DLD1 (cell line): ENCODE results near the gene SAMSN1.

Source experiments
- in situ Hi-C: cut with HindIII; loops from 2 replicates; pipeline ENCODE4 v1.10.0; 2017; ENCODE audit warnings: low sequenced_read_pairs

SAMSN1 gene

DNA sequence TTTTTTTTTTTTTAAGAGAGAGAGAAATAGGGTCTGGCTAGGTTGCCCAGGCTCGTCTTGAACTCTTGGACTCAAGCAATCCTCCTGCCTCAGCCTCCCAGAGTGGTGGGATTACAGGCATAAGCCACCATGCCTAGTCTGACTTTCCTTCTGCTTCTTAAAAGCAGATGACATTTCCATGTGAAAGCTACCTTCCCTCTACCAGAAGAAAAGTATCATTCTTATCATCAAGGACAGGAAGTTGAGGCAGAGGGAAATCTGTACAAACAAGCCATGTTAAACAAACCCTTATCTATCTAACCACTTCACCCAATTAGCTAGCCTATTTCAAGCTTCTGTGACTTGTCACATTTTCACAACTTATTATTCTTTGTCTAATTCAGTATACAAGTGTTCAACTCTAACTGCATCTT lies 54.8 kb downstream of the SAMSN1 start:
- in situ Hi-C loops = no loop called here

DNA sequence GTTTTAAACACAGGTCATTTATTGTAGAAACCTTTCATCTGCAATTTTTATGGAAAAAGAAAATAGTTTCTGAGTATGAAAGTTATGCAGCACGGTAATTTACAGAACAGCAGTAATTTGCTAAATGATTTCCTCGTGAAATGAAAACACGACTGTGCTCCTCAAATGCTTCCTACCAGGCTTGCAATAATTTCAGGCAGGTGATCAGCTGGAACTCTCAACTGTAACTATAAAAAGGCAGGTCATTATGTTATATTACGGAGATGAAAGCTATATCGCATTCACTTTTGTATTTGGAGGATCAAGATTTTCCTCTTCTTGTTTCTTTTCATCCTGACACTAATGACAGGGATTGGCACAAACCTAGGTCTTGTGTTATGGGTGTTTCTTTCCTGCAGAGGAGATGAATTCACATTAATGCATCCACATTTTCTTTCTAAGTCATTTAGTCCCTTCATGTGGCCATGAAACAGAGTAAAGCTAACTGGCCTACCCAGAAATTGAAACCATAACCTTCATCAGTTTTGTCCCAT lies 57.4 kb downstream of the SAMSN1 start:
- in situ Hi-C loops = no loop called here

DNA sequence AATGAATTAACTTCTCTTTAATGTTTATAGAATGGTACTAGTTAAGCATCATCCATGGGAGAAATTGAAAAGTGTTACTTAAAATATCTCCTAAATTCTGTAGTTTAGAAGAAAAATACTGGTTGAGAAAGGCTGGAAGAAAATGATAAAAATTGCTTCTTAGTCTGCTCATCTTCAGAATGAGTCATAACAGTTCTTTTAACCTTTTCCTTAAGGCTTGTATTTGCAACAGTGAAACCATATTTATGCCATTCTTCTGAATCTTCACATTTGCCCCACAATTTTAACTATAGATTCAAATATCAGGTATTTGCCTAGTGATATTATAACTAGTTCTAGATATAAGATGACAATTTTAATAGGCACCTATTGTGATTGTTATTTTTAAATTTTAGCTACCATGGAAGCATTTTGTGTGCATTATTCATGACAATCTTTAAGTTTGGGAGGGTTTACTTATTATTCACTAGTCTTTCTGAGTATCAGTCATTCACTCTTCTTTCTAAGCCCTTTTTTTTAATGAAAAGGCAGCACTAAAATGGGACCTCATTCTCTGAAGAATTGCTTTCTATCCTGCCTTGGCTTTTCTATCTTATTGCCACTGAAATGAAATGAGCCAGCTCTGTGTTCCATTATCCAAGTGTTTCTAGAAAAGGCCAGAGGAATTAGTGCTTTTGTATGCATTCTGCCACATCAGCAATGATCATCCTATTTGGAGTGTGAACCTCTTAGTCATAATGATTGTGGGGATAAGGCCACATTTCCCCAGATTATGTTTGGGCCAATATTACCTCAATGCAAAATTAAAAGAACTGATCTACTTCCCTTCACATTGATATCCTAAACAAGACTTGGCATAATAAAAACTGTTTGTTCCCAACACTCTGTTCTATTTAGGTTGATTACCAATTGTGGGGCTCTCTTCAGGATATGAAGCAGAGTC lies 58.4 kb downstream of the SAMSN1 start:
- in situ Hi-C loops = no loop called here

DNA sequence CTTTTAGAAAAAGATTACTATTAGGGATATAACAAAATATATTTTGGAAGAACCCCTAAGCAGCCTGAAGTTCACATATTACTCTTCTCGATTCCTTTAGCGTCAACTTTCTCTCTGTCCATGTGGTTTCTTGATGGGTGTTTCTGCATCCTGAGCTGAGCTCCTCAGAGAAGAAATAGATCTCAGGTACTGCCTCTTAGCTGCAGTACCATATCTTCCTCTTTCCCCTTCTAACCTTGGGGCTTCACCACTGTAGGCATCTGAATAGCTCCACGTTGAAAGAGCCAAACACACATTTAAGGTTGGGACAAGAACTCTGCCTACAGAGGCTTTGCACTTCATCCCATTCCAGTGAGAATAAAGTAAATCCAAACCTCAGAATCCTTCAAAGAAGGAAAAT lies 59.2 kb downstream of the SAMSN1 start:
- in situ Hi-C loops = no loop called here

DNA sequence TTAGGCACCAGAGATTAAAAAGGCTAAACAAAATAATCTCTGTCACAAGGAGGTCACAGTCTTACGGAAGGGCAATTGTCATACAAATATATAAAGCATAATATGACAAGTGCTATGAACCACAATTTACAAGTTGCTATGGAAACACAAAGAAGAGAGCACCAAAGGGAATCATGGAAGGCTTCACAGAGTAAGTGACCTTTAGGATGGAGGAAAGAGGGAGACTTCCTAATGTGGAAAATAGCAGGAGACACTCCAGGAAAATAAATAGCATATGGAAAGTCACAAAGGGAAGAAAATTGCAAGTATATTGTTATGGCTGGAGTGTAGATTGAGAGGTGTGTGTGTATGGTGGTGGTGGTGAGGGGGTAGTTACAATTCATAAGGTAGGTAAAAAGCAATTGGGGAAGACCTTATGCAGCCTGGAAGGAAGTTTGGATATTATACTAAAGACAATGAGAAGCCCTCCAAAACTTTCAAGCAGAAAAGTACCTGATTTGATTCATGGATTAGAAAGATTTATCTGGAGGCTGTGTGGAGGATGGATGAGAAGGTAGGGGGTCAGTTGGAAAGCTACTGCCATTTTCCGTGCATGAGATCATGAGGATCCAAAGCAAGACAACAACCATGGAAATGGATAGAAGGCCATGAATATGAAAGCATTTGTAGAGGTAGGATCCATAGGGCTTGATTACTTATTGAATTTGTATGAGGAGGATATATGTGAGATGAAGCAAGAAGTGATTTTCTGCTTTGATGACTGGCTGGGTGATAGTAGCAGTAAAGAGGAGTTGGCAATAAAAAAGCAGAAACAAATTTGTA lies 61.7 kb downstream of the SAMSN1 start:
- in situ Hi-C loops = no loop called here

DNA sequence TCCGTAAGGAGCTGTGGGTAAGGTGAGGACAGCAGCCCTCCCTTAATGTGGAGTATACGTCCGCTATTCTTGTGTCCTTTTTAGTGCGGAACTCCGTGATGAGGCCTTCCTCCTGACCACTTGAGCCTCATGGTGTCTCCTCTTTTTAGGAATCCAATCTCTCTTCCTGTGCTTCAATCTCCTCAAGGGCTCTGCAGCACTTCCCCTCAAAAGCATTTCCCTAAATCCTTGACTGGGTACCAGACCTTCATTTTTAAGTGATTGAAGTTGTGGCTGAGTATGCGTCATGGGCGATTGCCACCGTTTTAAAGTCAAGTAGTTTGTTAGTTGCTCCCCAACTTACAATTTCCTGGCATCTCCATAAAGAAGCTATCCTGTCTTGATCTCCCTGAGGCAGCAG lies 62.8 kb downstream of the SAMSN1 start:
- in situ Hi-C loops = no loop called here

DNA sequence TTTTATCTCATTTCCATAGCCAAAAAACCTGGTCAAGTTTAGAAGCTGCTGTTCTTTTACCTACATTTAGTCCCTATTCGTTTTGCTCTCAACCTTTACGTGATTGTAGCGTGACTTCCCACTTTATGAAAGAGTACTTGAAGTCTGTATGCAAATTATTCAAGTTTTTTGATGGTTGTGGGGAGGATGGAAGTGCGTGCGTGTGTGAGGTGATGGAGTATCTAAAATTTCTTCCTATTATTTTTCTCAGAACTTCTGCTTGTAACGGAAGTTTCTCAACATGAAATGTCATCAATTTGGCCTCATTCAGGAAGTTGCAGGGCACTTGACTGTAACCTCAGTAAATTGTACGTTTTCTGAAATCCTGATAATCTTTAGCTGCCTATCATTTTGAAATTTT lies 64.0 kb downstream of the SAMSN1 start:
- in situ Hi-C loops = no loop called here

DNA sequence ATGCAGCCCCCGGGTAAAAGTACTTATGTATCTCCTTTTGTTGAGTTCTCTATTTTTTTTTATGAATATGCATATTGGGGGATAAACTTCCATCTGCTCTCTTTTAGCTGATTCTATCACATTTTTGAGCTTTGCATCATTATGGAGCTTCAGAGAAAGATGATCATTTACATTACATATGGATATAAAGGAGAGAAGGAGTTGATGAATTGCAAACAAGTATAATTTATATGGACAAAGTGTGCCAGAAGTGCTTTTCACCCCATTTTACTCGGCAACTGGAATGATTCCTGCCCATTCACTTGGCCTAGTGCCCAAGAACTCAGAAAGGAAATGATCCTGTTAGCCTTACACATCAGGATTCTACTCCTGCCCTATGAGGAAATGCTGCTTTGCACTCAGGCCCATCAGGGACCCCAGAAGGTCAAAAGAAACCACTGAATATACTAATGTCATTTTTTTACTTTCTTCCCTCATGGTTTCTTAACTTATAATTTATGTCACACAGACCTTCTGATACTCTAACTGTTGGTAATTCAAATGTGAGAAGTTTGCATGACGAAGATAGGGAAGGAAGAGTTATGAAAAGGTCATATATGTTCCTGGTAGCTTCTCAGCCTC lies 65.6 kb downstream of the SAMSN1 start:
- in situ Hi-C loops = no loop called here

DNA sequence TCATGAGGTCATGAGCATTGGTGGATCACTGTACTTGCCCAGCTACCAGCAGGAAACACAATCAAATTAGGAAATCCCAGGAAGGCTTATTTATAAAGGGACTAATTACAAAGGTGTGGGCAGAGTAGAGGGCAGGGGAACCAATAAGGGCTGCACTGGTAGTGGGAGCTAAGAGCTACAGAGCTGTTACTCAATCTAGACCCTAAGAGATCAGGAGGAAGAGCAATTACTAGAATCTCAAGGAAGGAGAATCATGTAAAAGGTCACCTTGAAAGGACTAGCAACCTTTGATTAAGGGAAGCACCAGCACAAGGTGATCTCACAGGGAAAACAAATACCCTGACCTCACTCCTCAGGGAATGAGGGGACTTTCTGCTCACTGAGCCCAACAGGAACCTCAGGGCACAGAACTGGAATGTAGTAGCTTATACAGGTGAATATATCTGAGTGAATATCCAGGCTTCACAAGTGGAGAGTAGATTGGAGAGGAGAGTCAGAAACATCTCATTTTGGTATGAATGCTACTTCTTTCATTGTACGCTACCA lies 66.8 kb downstream of the SAMSN1 start:
- in situ Hi-C loops = no loop called here

DNA sequence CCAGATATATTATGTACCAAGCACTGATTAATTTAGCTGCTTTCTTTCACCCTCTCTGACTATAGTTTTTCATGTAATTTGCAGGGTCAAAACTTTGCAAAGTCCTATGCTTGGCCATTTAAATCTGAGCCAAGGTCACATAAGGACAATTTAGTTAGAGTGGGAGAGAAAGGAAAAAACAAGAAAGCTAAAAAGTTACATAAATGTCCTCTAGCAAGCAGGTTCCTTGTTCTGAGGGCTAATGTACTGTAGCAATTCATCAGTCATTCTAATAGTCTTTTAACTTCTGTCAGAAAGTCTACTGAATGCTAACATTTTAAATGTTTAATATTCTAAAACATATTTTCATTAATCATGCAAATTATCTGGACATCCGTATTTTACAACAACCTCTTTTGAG lies 68.3 kb downstream of the SAMSN1 start:
- in situ Hi-C loops = no loop called here

DNA sequence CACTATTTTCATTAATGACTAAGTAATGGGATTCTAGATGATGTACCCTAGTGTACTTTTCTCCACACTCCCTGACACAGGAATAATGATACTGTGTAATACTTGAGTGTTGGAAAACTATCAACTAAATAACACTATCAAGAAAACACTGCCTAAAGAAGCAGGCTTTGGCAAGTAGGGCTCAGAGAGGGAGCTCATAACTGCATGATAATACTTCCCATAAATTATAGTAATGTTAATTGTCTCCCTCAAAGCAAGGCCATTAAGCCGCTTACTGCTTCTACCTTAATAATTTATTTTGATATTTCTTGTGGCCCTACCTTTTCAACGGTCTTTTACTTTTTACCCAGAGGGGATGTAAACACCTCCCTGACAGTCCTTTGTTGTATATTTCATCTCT lies 69.0 kb downstream of the SAMSN1 start:
- in situ Hi-C loops = no loop called here

DNA sequence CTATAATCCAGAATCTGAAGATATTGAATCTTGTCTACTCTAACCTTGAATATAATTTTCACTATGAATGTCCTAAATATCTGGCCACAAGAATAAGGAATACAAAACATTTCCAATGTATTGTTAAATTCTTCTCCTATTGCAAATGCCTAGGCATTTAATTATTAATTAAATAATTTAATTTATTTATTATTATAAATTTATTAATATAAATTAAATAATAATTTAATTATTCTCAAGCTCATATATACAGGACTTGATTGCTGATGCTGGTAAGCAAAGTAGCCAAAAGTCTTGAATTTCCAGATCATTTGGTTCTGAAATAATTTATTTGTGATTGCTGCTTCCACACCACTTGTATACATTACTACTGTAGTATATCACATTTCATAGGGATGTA lies 71.1 kb downstream of the SAMSN1 start:
- in situ Hi-C loops = loop anchor here (25.0 kb wide), 1 partner anchor 87 kb away; no protein-coding TSS in a partner anchor

DNA sequence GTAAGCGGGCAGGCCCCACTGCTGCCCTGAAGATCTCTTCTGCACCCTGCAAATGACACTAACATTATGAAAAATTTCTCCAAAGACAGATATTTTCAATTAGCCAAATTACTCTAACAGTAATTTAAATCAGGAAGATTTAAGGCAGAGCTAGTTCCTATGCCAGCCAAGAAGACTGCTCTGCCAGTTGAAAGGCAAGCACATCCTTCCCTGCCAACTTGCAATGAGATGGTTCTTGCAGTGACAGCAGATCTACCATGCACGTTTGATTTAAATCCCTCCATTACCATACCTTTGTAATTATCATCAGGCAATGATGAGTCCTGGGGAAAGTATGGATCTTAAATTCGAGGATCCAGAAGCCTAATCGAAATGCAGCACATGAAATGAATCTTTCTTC lies 76.5 kb downstream of the SAMSN1 start:
- in situ Hi-C loops = loop anchor here (25.0 kb wide), 1 partner anchor 93 kb away; no protein-coding TSS in a partner anchor

DNA sequence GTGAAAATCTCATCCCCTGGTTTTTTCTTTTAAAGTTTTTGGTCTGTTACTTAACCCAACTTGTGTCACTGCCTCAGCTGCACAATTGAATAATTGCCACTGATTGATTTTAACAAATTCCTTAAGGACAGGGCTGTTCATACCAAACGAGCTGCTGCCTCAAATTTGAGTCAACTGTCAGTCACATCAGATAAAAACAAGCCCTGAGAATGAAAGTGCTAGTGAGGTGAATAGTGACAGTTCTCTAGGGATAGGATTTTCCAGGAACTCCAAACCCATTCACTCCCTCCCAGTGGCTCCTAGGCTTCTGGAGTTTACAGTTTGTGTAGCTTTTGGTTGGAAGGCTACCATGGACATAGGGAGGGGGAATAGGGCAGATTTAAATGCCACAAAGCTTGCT lies 79.4 kb downstream of the SAMSN1 start:
- in situ Hi-C loops = loop anchor here (25.0 kb wide), 1 partner anchor 96 kb away; no protein-coding TSS in a partner anchor

DNA sequence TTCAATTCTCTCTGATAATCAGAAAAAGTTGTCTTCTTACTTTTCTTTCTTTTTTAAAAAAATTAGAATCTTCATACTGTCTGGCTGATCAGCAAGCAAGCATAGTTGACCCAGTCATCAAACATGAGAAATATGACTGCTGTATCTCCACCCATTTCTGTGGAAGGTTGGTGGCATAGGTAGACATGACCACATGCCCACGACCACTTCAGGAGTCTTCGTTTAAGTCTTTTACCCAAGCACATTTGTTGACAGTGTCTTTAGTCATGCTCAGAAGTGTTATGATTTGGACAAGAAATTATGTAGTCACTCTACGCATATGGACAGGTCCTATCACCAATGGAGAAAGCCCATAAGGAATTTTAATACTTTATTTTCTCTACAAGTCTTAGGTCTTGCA lies 88.4 kb downstream of the SAMSN1 start:
- in situ Hi-C loops = loop anchor here (25.0 kb wide), 1 partner anchor 105 kb away; no protein-coding TSS in a partner anchor

DNA sequence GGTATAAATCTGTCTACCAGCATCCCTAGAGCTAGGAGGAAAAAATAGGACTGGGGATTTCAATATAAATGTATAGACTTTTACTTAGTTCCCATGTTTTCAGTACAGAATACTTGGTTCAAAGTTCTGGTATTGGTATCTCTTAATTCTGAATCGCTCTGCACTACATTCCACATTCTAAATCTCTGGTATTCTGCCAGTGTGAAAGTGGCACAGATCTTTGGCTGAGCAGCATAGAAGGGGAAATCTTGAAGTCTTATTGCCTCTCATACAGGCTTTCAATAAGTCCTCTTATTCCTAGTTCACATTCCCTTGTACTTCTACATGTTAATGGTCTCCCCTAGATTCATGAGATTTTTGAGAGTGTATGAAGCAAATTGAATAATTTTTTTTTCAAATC lies 89.2 kb downstream of the SAMSN1 start:
- in situ Hi-C loops = loop anchor here (25.0 kb wide), 1 partner anchor 105 kb away; no protein-coding TSS in a partner anchor

DNA sequence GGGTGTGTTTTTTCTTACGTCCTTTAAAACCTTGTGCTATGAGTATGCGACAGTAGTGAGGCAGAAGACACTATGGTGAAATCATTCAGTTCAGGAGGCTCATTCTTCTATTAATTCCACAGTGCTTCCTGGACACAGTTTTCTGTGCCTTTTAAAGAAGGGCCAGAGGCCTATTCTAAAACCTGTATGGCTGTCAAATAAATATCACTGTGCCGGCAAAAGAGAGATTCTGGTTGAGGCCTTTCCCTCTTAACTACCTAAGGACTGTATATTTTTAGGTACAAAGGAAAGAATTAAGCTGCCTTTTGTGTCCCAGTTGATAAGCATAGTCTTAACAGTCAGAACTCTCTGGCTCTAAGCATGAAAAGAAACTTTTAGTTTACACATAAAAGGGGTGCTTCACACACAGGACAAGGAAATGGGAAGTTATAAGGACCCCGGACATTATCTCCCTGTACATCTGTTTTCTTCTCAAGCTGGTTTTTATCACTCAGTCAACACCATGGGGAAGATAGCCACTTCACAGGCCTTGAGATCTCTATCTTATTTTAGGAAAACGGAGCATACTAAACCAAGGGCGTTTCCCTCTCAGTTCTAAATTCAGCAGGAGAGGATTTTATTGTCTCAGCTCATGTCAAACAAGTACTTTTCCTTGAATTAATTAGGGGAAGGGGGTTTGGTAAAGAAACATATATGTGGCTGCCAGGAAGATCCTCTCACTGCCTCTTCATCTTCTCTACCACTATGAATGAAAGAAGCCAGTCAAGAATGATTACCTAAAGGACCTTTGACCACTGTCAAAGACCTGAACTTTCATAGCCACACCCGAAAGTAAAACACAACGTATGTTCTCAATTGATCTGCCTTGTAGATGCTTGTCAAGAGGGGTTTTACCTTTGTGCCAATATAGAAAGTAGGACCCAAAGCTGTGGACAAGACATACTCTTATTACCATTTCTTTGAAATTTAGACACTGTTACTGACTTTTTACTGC lies 91.8 kb downstream of the SAMSN1 start:
- in situ Hi-C loops = loop anchor here (25.0 kb wide), 1 partner anchor 108 kb away; no protein-coding TSS in a partner anchor

DNA sequence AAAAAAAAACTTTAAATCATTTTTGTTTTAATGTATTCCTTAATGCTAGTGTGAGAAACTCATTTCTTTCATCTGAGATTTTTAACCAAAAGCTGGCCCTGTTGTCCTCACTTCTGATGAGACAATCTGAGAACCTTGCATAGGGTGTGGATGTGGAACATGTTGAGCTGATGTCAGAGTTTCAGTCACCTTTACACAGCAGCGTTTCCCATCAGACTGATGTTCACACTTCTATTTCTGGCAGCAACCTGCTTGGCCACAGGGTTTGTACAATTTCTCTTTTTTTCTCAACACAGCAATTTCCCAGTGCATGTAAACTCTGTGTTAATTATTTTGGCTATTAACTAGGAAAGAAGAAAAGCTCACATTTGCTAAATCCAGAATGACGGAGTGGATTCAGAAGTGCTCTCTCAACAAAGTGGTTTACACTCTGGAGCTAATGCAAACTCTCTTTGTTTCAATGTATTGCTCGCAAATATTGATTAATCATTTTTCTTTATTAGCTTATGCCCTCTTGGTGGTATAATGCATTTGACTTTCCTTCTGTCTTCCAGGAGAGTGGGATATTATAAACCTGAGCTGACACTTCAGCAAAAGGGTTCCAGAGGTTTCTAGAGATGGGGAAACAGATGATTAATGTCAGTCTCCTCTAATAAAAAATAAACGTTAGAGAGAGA lies 92.6 kb downstream of the SAMSN1 start:
- in situ Hi-C loops = loop anchor here (25.0 kb wide), 1 partner anchor 109 kb away; no protein-coding TSS in a partner anchor
